H9 (cell line): ENCODE data around the gene GPR34. TPM values are rescaled to one million over a fixed set of nuclear protein-coding genes. Genes with fewer than 3 reads are reported as not detected.

ENCODE experiments used
- DNase-seq: peaks from one replicate; pipeline ENCODE4 v3.0.0-alpha.2; 2017
- H2AFZ ChIP-seq: one replicate; pipeline ENCODE4 v1.6.1; 2013; ENCODE audit warnings: mild to moderate bottlenecking, low read length, control low read depth, moderate library complexity
- H2AK5ac ChIP-seq: 2 replicates; pipeline ENCODE4 v1.6.1; 2013; ENCODE audit warnings: low read length, control low read depth, mixed read lengths; ENCODE audit not compliant: insufficient read length
- H2BK120ac ChIP-seq: one replicate; pipeline ENCODE4 v1.6.1; 2013; ENCODE audit warnings: low read depth, mild to moderate bottlenecking, low read length, control low read depth, inconsistent platforms; ENCODE audit not compliant: poor library complexity, severe bottlenecking
- H2BK12ac ChIP-seq: 2 replicates; pipeline ENCODE4 v1.6.1; 2013; ENCODE audit warnings: low read length, control low read depth, mixed read lengths, low read depth; ENCODE audit not compliant: insufficient read length
- H2BK15ac ChIP-seq: 2 replicates; pipeline ENCODE4 v1.6.1; 2013; ENCODE audit warnings: low read depth, low read length, control low read depth
- H2BK20ac ChIP-seq: one replicate; pipeline ENCODE4 v1.6.1; 2013; ENCODE audit warnings: low read depth, mild to moderate bottlenecking, low read length, control low read depth, inconsistent platforms; ENCODE audit not compliant: poor library complexity, severe bottlenecking
- H2BK5ac ChIP-seq: 2 replicates; pipeline ENCODE4 v1.6.1; 2013; ENCODE audit warnings: low read length, control low read depth, mixed read lengths; ENCODE audit not compliant: insufficient read length
- H3K14ac ChIP-seq: 2 replicates; pipeline ENCODE4 v1.6.1; 2013; ENCODE audit warnings: low read length, control low read depth; ENCODE audit not compliant: insufficient read depth
- H3K18ac ChIP-seq: 2 replicates; pipeline ENCODE4 v1.6.1; 2013; ENCODE audit warnings: low read depth, mild to moderate bottlenecking, mixed read lengths, low read length, control low read depth; ENCODE audit not compliant: insufficient read length
- H3K23ac ChIP-seq: 2 replicates; pipeline ENCODE4 v1.6.1; 2013; ENCODE audit warnings: low read length, control low read depth, mixed read lengths, low read depth; ENCODE audit not compliant: insufficient read length
- H3K23me2 ChIP-seq: 2 replicates; pipeline ENCODE4 v1.6.1; 2013; ENCODE audit warnings: low read depth, mild to moderate bottlenecking, mixed read lengths, low read length, control low read depth; ENCODE audit not compliant: insufficient read length, poor library complexity, severe bottlenecking
- H3K27ac ChIP-seq: 2 replicates; pipeline ENCODE4 v1.5.1; 2013; ENCODE audit warnings: low read length, control low read depth, mixed read lengths, low read depth; ENCODE audit not compliant: insufficient read length
- H3K27me3 ChIP-seq: 2 replicates; pipeline ENCODE4 v1.6.1; 2013; ENCODE audit warnings: low read length, control low read depth, inconsistent platforms; ENCODE audit not compliant: insufficient read depth
- H3K4ac ChIP-seq: 2 replicates; pipeline ENCODE4 v1.6.1; 2013; ENCODE audit warnings: low read depth, mild to moderate bottlenecking, control low read depth, inconsistent platforms, low read length, moderate library complexity
- H3K4me1 ChIP-seq: 2 replicates; pipeline ENCODE4 v1.6.1; 2013; ENCODE audit warnings: low read length, control low read depth, inconsistent platforms; ENCODE audit not compliant: insufficient read depth
- H3K4me2 ChIP-seq: 2 replicates; pipeline ENCODE4 v1.6.1; 2013; ENCODE audit warnings: low read length, control low read depth, mixed read lengths; ENCODE audit not compliant: insufficient read length, insufficient read depth
- H3K56ac ChIP-seq: 2 replicates; pipeline ENCODE4 v1.6.1; 2013; ENCODE audit warnings: low read depth, mild to moderate bottlenecking, mixed read lengths, low read length, control low read depth; ENCODE audit not compliant: insufficient read length
- H3K79me1 ChIP-seq: 2 replicates; pipeline ENCODE4 v1.6.1; 2013; ENCODE audit warnings: low read depth, mild to moderate bottlenecking, moderate library complexity, low read length, control low read depth, inconsistent platforms; ENCODE audit not compliant: insufficient read depth, poor library complexity, severe bottlenecking
- H3K79me2 ChIP-seq: 2 replicates; pipeline ENCODE4 v1.6.1; 2013; ENCODE audit warnings: low read length, control low read depth, inconsistent platforms; ENCODE audit not compliant: insufficient read depth
- H3K9ac ChIP-seq: 2 replicates; pipeline ENCODE4 v1.6.1; 2013; ENCODE audit warnings: low read length, control low read depth, mixed read lengths; ENCODE audit not compliant: insufficient read length; ENCODE audit errors: extremely low read depth
- H3K9me3 ChIP-seq: one replicate; pipeline ENCODE4 v1.6.1; 2013; ENCODE audit warnings: low read depth, low read length, inconsistent platforms; ENCODE audit not compliant: control insufficient read depth
- H3T11ph ChIP-seq: one replicate; pipeline ENCODE4 v1.6.1; 2013; ENCODE audit warnings: mild to moderate bottlenecking, low read length, control low read depth, inconsistent platforms
- H4K20me1 ChIP-seq: one replicate; pipeline ENCODE4 v1.6.1; 2013; ENCODE audit not compliant: control insufficient read depth, insufficient read length, insufficient read depth
- H4K5ac ChIP-seq: 2 replicates; pipeline ENCODE4 v1.6.1; 2013; ENCODE audit warnings: low read depth, mild to moderate bottlenecking, mixed read lengths, low read length, control low read depth; ENCODE audit not compliant: insufficient read length
- H4K8ac ChIP-seq: replicated peaks from 2 replicates; pipeline ENCODE4 v1.6.1; 2013; ENCODE audit warnings: low read length, control low read depth, mixed read lengths, low read depth; ENCODE audit not compliant: insufficient read length
- H4K91ac ChIP-seq: 2 replicates; pipeline ENCODE4 v1.6.1; 2013; ENCODE audit warnings: low read depth, mild to moderate bottlenecking, moderate library complexity, mixed read lengths, low read length, control low read depth; ENCODE audit not compliant: insufficient read length
- H3K27ac Mint-ChIP-seq, 3 experiments: 2 replicates in 2 of 3; 3 replicates in 1 of 3; pipeline ENCODE4 v1.8.0; 2020 to 2021; ENCODE audit warnings: mixed read lengths in 3 of 3, mild to moderate bottlenecking in 1 of 3, moderate library complexity in 1 of 3
- H3K27me3 Mint-ChIP-seq: 2 replicates; pipeline ENCODE4 v1.8.0; 2021; ENCODE audit warnings: low read depth, mild to moderate bottlenecking, moderate library complexity, mixed read lengths
- H3K36me3 Mint-ChIP-seq, 3 experiments: 2 replicates in 2 of 3; 3 replicates in 1 of 3; pipeline ENCODE4 v1.8.0; 2020 to 2021; ENCODE audit warnings: low read depth in 3 of 3, mixed read lengths in 3 of 3; ENCODE audit not compliant: insufficient read depth in 1 of 3
- H3K4me1 Mint-ChIP-seq, 2 experiments: 2 replicates each; pipeline ENCODE4 v1.8.0; 2020; ENCODE audit warnings: mixed read lengths in 2 of 2
- H3K4me3 Mint-ChIP-seq, 2 experiments: 2 replicates in 1 of 2; 3 replicates in 1 of 2; pipeline ENCODE4 v1.8.0; 2020 to 2021; ENCODE audit warnings: mild to moderate bottlenecking in 2 of 2, mixed read lengths in 2 of 2, moderate library complexity in 1 of 2
- H3K9me3 Mint-ChIP-seq, 2 experiments: 2 replicates in 1 of 2; 3 replicates in 1 of 2; pipeline ENCODE4 v1.8.0; 2020; ENCODE audit warnings: mild to moderate bottlenecking in 2 of 2, mixed read lengths in 2 of 2, moderate library complexity in 1 of 2
- WGBS: extraction: QIAGEN DNeasy Blood & Tissue Kit; methylation state at CpG from one replicate; pipeline ENCODE4 v1.1.7; 2013; ENCODE audit warnings: missing lambda C conversion rate, low lambda C conversion rate, mixed read lengths; ENCODE audit not compliant: insufficient read length; ENCODE audit errors: extremely low coverage; 5-methylcytosine and 5-hydroxymethylcytosine counted together
- total RNA-seq: library from RNA; stranded (reverse); gene quantifications from 2 replicates; pipeline ENCODE4 v1.2.1, GENCODE V29; 2021
- TF ChIP-seq, protein P1 (sequence below): fragments of 200-600 bp; sonication (generic); conservative IDR thresholded peaks from 3 replicates; pipeline ENCODE4 v1.8.0; 2021; ENCODE audit warnings: antibody characterized with exemption, mild to moderate bottlenecking

The GPR34 gene
- total RNA-seq, 1 experiment from 2014 or later, result not detected

DNA sequence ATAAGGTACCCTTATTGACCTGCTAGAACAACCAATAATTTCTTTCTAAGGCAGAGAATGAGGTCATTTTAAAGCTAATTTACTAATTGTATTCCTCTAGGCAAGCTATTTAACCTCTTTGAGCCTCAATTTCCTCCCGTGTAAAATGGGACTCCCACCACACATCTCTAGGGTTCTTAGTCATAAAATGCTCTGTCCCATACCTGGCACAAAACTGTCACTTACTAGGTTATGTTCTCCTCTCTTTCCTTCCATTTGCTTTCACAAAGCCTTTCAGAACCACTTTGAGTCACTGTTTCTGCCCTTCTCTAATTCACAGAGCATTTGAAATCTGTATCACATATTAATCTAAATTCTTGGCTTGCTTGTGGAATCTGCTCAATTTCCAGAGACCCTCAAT lies 32.8 kb downstream of the GPR34 start:
- peaks cover 27 to 34% (median 31%) of the 10 kb centered on the region in 3 experiments for H3K36me3 Mint-ChIP-seq
- no peak overlapping the region for H3K27ac Mint-ChIP-seq
- H3K18ac ChIP-seq, result no peak overlapping the region

More for the DNA sequence above, 32.8 kb downstream of the GPR34 start:
- Histone ChIP-seq H3K27ac (no peak overlapping the region), H2AFZ (no peak overlapping the region), H4K20me1 (no peaks in the 10 kb centered on the region), H4K5ac (no peak overlapping the region), H3K79me2 (no peaks in the 10 kb centered on the region), H2BK120ac (no peak overlapping the region), H3K56ac (no peak overlapping the region), H2BK12ac (no peak overlapping the region), H3K4ac (no peak overlapping the region), H3K27me3 (no peaks in the 10 kb centered on the region), H3K9ac (no peak overlapping the region), H3K14ac (no peak overlapping the region), H4K91ac (no peak overlapping the region), H3K4me2 (no peak overlapping the region), H3K23ac (no peak overlapping the region), H4K8ac (no peak overlapping the region), H3K9me3 (peaks cover 10% of the 10 kb centered on the region), H2BK20ac (no peak overlapping the region), H3K23me2 (no peaks in the 10 kb centered on the region), H3K79me1 (no peaks in the 10 kb centered on the region), H2BK15ac (no peak overlapping the region), H2AK5ac (no peak overlapping the region), H3K4me1 (peaks cover 5% of the 10 kb centered on the region; the same call in 1 of the 2 replicates), H3T11ph (no peak overlapping the region), H2BK5ac (no peak overlapping the region)
- Mint-ChIP-seq H3K4me3 (no peak overlapping the region), H3K27me3 (no peaks in the 10 kb centered on the region; the same call in 1 of the 2 replicates), H3K9me3 (peaks cover 55 to 64% of the 10 kb centered on the region in 2 experiments), H3K4me1 (peaks cover 10 to 15% of the 10 kb centered on the region in 2 experiments)
- TF ChIP-seq, protein P1, sequence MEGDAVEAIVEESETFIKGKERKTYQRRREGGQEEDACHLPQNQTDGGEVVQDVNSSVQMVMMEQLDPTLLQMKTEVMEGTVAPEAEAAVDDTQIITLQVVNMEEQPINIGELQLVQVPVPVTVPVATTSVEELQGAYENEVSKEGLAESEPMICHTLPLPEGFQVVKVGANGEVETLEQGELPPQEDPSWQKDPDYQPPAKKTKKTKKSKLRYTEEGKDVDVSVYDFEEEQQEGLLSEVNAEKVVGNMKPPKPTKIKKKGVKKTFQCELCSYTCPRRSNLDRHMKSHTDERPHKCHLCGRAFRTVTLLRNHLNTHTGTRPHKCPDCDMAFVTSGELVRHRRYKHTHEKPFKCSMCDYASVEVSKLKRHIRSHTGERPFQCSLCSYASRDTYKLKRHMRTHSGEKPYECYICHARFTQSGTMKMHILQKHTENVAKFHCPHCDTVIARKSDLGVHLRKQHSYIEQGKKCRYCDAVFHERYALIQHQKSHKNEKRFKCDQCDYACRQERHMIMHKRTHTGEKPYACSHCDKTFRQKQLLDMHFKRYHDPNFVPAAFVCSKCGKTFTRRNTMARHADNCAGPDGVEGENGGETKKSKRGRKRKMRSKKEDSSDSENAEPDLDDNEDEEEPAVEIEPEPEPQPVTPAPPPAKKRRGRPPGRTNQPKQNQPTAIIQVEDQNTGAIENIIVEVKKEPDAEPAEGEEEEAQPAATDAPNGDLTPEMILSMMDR, result no peak
- no peak for DNase-seq
- no CpG with 5 or more reads among the region's 1 CpG for WGBS
